Activated CD8-positive, alpha-beta T cell treated with anti-CD3 and anti-CD28 coated beads for 36 hours (primary cell): ENCODE measurements around the gene CCDC192. TPM values are rescaled to one million over a fixed set of nuclear protein-coding genes. Genes with fewer than 3 reads are reported as not detected.

Experiments
- ATAC-seq: fragments of 200-7000 bp; cut with Tn5 transposase; one replicate; pipeline ENCODE4 v1.10.0; 2021; ENCODE audit warnings: mild to moderate bottlenecking, moderate library complexity
- CTCF ChIA-PET: fragments of 350-600 bp; sonication (Branson Sonifier 250); formaldehyde crosslinking; loops from one replicate; lab custom pipeline; 2021; ENCODE audit warnings: antibody characterized with exemption; lab: Charles Lee
- POLR2A ChIA-PET: fragments of 350-600 bp; sonication (Branson Sonifier 250); formaldehyde crosslinking; loops from one replicate; lab custom pipeline; 2021; ENCODE audit warnings: antibody characterized with exemption; lab: Charles Lee
- DNase-seq: peaks from one replicate; pipeline ENCODE4 v3.0.0-alpha.2; 2020
- H3K27ac Mint-ChIP-seq: one replicate; pipeline ENCODE4 v1.8.0; 2021; ENCODE audit warnings: mild to moderate bottlenecking, mixed read lengths
- H3K27me3 Mint-ChIP-seq: one replicate; pipeline ENCODE4 v1.8.0; 2021; ENCODE audit warnings: mixed read lengths
- H3K36me3 Mint-ChIP-seq: one replicate; pipeline ENCODE4 v1.8.0; 2021; ENCODE audit warnings: low read depth, mixed read lengths
- H3K4me1 Mint-ChIP-seq: one replicate; pipeline ENCODE4 v1.8.0; 2021; ENCODE audit warnings: low read depth, mixed read lengths
- H3K4me3 Mint-ChIP-seq: one replicate; pipeline ENCODE4 v1.8.0; 2021; ENCODE audit warnings: mild to moderate bottlenecking, moderate library complexity, mixed read lengths
- H3K9me3 Mint-ChIP-seq: one replicate; pipeline ENCODE4 v1.8.0; 2021; ENCODE audit warnings: mixed read lengths
- intact Hi-C: fragments of 100-400 bp; cut with micrococcal nuclease; formaldehyde crosslinking; loops from one replicate; pipeline ENCODE4 v1.10.0; 2022
- total RNA-seq, 2 experiments: library from RNA; stranded (reverse); gene quantifications; one replicate each; pipeline ENCODE4 v1.2.3, GENCODE V29; 2021
- TF ChIP-seq, protein P1 (sequence below): fragments of 200-600 bp; IDR thresholded peaks from one replicate; pipeline ENCODE4 v1.8.0; 2022; ENCODE audit warnings: antibody characterized with exemption, mild to moderate bottlenecking

The CCDC192 gene
- total RNA-seq, 2 experiments from 2014 or later: not detected

DNA sequence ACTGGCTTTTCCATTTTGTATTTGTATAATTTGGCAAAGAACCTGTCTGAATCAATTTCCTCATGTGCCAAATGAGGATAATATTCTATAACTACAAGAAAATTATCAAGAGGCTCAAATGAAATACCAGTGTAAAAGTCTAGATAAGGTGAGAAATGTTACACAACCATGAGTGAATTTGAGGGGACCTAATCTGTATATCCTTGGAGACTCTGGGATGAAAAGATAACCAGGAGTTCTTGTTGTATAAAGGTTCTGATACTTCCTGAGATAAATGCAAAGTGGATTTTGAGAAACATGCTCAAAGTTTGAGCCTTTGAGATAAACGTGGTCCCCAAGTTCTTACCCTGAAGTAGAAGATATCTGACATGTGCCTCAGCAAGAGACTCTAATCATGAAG lies 260.0 kb downstream of the CCDC192 start:
- Mint-ChIP-seq H3K27me3 (no peaks in the 10 kb centered on the region), H3K36me3 (peaks cover 17% of the 10 kb centered on the region), H3K4me3 (no peak overlapping the region), H3K27ac (no peak overlapping the region), H3K9me3 (peaks cover 2% of the 10 kb centered on the region), H3K4me1 (peaks cover 19% of the 10 kb centered on the region)
- TF ChIP-seq, protein P1, sequence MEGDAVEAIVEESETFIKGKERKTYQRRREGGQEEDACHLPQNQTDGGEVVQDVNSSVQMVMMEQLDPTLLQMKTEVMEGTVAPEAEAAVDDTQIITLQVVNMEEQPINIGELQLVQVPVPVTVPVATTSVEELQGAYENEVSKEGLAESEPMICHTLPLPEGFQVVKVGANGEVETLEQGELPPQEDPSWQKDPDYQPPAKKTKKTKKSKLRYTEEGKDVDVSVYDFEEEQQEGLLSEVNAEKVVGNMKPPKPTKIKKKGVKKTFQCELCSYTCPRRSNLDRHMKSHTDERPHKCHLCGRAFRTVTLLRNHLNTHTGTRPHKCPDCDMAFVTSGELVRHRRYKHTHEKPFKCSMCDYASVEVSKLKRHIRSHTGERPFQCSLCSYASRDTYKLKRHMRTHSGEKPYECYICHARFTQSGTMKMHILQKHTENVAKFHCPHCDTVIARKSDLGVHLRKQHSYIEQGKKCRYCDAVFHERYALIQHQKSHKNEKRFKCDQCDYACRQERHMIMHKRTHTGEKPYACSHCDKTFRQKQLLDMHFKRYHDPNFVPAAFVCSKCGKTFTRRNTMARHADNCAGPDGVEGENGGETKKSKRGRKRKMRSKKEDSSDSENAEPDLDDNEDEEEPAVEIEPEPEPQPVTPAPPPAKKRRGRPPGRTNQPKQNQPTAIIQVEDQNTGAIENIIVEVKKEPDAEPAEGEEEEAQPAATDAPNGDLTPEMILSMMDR: no peak
- intact Hi-C loops: no loop called here
- ChIA-PET POLR2A (no interaction called here), CTCF (no interaction called here)
- ATAC-seq (no peak), DNase-seq (no peak)

DNA sequence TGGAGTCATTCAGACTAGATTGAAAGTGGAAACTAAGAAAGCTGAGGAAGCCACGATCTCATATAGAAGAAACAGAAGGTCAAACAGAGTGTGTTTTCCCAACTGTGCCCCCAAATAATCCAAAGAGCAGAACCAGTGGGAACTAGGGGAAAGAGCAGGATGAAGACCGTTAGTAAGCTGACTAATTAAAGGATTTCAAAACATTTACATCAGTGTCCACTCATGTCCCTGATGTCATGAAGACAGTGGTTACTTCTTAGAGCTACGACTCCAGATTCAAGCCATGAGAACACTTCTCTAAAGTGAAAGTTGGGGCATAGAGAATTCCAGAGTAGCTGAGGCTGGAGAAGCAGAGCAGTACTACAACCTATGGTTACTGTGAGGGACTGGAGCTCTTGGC lies 260.7 kb downstream of the CCDC192 start:
- Mint-ChIP-seq H3K36me3 (peaks cover 17% of the 10 kb centered on the region), H3K27me3 (no peaks in the 10 kb centered on the region), H3K4me3 (no peak overlapping the region), H3K9me3 (peaks cover 2% of the 10 kb centered on the region), H3K27ac (no peak overlapping the region), H3K4me1 (peaks cover 19% of the 10 kb centered on the region)
- ATAC-seq (no peak), DNase-seq (no peak)
- TF ChIP-seq, protein P1: no peak
- POLR2A ChIA-PET: no interaction called here
- CTCF ChIA-PET: no interaction called here
- intact Hi-C loops: no loop called here

DNA sequence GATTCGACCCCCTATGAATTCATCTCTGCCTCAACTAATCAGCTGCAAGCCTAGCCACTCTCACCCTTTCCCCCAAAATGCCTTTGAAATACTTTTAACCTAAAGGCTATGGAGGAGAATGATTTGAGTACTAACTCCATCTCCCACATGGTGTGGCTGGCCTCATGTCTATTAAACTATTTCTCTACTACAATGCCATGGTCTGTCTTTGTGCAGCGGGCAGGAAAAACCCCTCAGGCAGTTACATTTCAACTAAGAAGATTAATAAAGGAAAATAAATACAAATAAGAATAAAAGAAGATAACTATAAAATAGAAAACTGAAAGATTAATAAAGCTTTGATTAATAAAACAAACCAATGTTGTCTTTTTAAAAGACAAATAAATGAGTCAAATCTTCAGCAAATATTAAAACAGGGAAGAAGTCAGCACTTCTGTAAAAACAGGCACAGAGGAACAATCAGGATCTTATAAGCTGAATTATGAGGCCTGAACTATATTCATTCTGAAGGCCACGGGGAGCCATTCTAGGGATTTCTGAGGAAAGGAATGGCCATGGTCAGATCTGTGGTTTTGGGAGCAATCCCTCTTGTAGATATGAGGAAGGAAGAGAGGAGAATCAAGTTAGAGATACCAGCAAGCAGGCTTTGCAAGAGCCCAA lies 264.3 kb downstream of the CCDC192 start:
- CTCF ChIA-PET: interaction anchor here (1.3 kb wide), 1 partner anchor 8 kb away, joined by 3 read pairs; no protein-coding TSS in a partner anchor
- no peak for ATAC-seq
- no peak for DNase-seq
- POLR2A ChIA-PET: no interaction called here
- Mint-ChIP-seq H3K27ac (no peak overlapping the region), H3K27me3 (no peaks in the 10 kb centered on the region), H3K4me3 (no peak overlapping the region), H3K9me3 (peaks cover 2% of the 10 kb centered on the region), H3K36me3 (peaks cover 17% of the 10 kb centered on the region), H3K4me1 (no peaks in the 10 kb centered on the region)
- TF ChIP-seq, protein P1: no peak
- intact Hi-C loops: no loop called here

DNA sequence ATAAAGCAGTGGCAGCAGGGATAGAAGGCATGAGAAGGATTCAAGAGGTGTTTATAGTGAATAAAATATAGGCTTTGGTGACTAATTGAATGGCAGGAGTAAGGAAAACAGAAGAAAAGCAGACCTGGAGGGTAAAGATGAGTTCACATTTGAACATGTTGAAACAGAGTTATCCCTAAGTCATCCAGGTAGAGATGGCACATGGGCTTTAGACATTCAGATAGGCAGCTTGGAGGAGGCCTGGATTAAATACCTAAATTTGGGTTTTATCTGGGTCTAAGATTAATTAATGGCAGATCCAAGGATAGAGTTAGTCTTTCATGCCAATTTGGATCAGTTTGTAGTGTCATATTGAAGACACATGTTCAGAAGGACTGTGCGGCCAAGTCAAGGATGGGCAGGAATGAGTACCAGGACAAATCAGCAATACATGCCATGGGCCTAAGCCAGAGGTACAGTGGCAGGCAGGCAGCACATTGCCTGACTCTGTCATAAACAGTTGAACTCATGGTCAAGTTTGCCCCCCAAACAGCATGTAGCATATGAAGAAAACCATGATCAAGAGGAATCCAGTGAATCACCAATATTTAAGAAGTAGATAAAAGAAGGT lies 264.9 kb downstream of the CCDC192 start:
- ATAC-seq (no peak), DNase-seq (no peak)
- peaks cover 17% of the 10 kb centered on the region for H3K36me3 Mint-ChIP-seq
- POLR2A ChIA-PET: no interaction called here
- no peak overlapping the region for H3K4me3 Mint-ChIP-seq
- H3K27me3 Mint-ChIP-seq: no peaks in the 10 kb centered on the region
- TF ChIP-seq, protein P1: no peak
- CTCF ChIA-PET: interaction anchor here (1.3 kb wide), 1 partner anchor 9 kb away, joined by 3 read pairs; no protein-coding TSS in a partner anchor
- intact Hi-C loops: no loop called here
- no peak overlapping the region for H3K27ac Mint-ChIP-seq
- no peaks in the 10 kb centered on the region for H3K4me1 Mint-ChIP-seq
- peaks cover 2% of the 10 kb centered on the region for H3K9me3 Mint-ChIP-seq

DNA sequence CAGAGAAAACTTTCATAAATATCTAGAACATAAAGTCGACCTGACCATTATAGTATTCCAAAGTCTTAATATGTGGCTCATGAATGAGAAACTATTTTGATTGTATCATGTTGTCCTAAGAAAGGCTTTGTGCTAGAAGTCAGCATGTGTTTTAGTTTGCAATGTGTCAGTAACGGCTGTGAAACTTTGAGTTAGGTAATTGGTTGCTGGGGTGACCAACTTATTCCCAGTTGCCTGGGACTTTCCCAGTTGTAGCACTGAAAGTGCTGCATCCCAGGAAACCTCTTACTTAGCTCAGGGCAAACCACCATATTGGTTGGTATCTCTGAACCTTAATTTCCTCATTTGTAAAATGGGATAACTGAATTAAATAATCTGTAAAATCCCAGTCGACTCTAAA lies 265.8 kb downstream of the CCDC192 start:
- DNase-seq: no peak
- intact Hi-C loops: no loop called here
- Mint-ChIP-seq H3K27me3 (no peaks in the 10 kb centered on the region), H3K27ac (no peak overlapping the region), H3K36me3 (peaks cover 15% of the 10 kb centered on the region), H3K9me3 (peaks cover 2% of the 10 kb centered on the region), H3K4me3 (no peak overlapping the region), H3K4me1 (no peaks in the 10 kb centered on the region)
- ATAC-seq: no peak
- CTCF ChIA-PET: no interaction called here
- TF ChIP-seq, protein P1: no peak
- POLR2A ChIA-PET: no interaction called here
